ENCODE results near the gene SDK2. TPM values are rescaled to one million over a fixed set of nuclear protein-coding genes. Genes with fewer than 3 reads are reported as not detected.

The SDK2 gene
- total RNA-seq, 3 donors from 2014 or later (not counting 1 experiment from before 2014, with no cell fraction given) = 0.41 to 0.90 (median 0.49) TPM

- whole genome bisulfite sequencing (ENCODE audit: insufficient coverage) = 92% methylated on average over 11 of the region's 11 CpGs
- TF ChIP-seq CTCF (IDR thresholded peaks at IDR 0.05) = no peak
- H3K36me3 ChIP-seq (ENCODE audit: control insufficient read depth, insufficient read depth, low read length) = no peaks in the 10 kb centered on the region
- DNase-seq (no peak), ATAC-seq (no peak)
- no peak overlapping the region for H3K4me3 ChIP-seq (ENCODE audit: low read length)
- H3K27ac ChIP-seq (ENCODE audit: low read length) = no peak overlapping the region
- Mint-ChIP-seq H3K36me3 (no peaks in the 10 kb centered on the region), H3K9me3 (no peaks in the 10 kb centered on the region), H3K27me3 (ENCODE audit: low read depth in 2 of 2) (peaks cover 0 to 7% of the 10 kb centered on the region in 2 donors), H3K4me1 (no peaks in the 10 kb centered on the region), H3K27ac (no peak overlapping the region), H3K4me3 (no peak overlapping the region)
- intact Hi-C loops (cut with micrococcal nuclease) = no loop called here
- no peaks in the 10 kb centered on the region for H3K9me3 ChIP-seq (ENCODE audit: control insufficient read depth, insufficient read depth, low read length)
- H3K4me1 ChIP-seq (ENCODE audit: control insufficient read depth, insufficient read depth, low read length) = no peaks in the 10 kb centered on the region
- H3K27me3 ChIP-seq (ENCODE audit: control insufficient read depth, insufficient read depth, low read length) = no peaks in the 10 kb centered on the region
Measured at GRCh38 chr17:73362697-73363096, 281.5 kb downstream of the SDK2 start.

- H3K4me3 ChIP-seq (ENCODE audit: low read length) = no peak overlapping the region
- no peaks in the 10 kb centered on the region for H3K27me3 ChIP-seq (ENCODE audit: control insufficient read depth, insufficient read depth, low read length)
- no peak for TF ChIP-seq CTCF (IDR thresholded peaks at IDR 0.05)
- Mint-ChIP-seq H3K27ac (no peak overlapping the region), H3K9me3 (no peaks in the 10 kb centered on the region), H3K36me3 (no peaks in the 10 kb centered on the region), H3K4me3 (no peak overlapping the region), H3K27me3 (ENCODE audit: low read depth in 2 of 2) (peaks cover 0 to 7% of the 10 kb centered on the region in 2 donors), H3K4me1 (no peaks in the 10 kb centered on the region)
- WGBS (ENCODE audit: insufficient coverage) = 85% methylated on average over 29 of the region's 29 CpGs
- ATAC-seq = no peak
- intact Hi-C loops (cut with micrococcal nuclease) = no loop called here
- H3K27ac ChIP-seq (ENCODE audit: low read length) = no peak overlapping the region
- DNase-seq = no peak
- H3K9me3 ChIP-seq (ENCODE audit: control insufficient read depth, insufficient read depth, low read length) = no peaks in the 10 kb centered on the region
- H3K36me3 ChIP-seq (ENCODE audit: control insufficient read depth, insufficient read depth, low read length) = no peaks in the 10 kb centered on the region
- H3K4me1 ChIP-seq (ENCODE audit: control insufficient read depth, insufficient read depth, low read length) = no peaks in the 10 kb centered on the region
Measured at GRCh38 chr17:73360961-73361761, 283.1 kb downstream of the SDK2 start.

GRCh38 chr17:73359987-73360410, 284.2 kb downstream of the SDK2 start:
- intact Hi-C loops (cut with micrococcal nuclease) = no loop called here
- Mint-ChIP-seq H3K27me3 (ENCODE audit: low read depth in 2 of 2) (peaks cover 0 to 3% of the 10 kb centered on the region in 2 donors), H3K9me3 (no peaks in the 10 kb centered on the region), H3K4me3 (no peak overlapping the region), H3K36me3 (no peaks in the 10 kb centered on the region), H3K4me1 (no peaks in the 10 kb centered on the region), H3K27ac (no peak overlapping the region)
- ATAC-seq = no peak
- no peaks in the 10 kb centered on the region for H3K36me3 ChIP-seq (ENCODE audit: control insufficient read depth, insufficient read depth, low read length)
- DNase-seq = no peak
- H3K4me3 ChIP-seq (ENCODE audit: low read length) = no peak overlapping the region
- H3K4me1 ChIP-seq (ENCODE audit: control insufficient read depth, insufficient read depth, low read length) = no peaks in the 10 kb centered on the region
- TF ChIP-seq CTCF (IDR thresholded peaks at IDR 0.05) = no peak
- no peaks in the 10 kb centered on the region for H3K9me3 ChIP-seq (ENCODE audit: control insufficient read depth, insufficient read depth, low read length)
- H3K27me3 ChIP-seq (ENCODE audit: control insufficient read depth, insufficient read depth, low read length) = no peaks in the 10 kb centered on the region
- H3K27ac ChIP-seq (ENCODE audit: low read length) = no peak overlapping the region
- WGBS (ENCODE audit: insufficient coverage) = 85% methylated on average over 7 of the region's 7 CpGs

GRCh38 chr17:73359352-73359751, 284.9 kb downstream of the SDK2 start:
- no peaks in the 10 kb centered on the region for H3K27me3 ChIP-seq (ENCODE audit: control insufficient read depth, insufficient read depth, low read length)
- Mint-ChIP-seq H3K36me3 (no peaks in the 10 kb centered on the region), H3K27ac (no peak overlapping the region), H3K4me1 (no peaks in the 10 kb centered on the region), H3K4me3 (no peak overlapping the region), H3K9me3 (no peaks in the 10 kb centered on the region), H3K27me3 (ENCODE audit: low read depth in 2 of 2) (peaks cover 0 to 2% of the 10 kb centered on the region in 2 donors)
- no peaks in the 10 kb centered on the region for H3K36me3 ChIP-seq (ENCODE audit: control insufficient read depth, insufficient read depth, low read length)
- H3K9me3 ChIP-seq (ENCODE audit: control insufficient read depth, insufficient read depth, low read length) = no peaks in the 10 kb centered on the region
- H3K27ac ChIP-seq (ENCODE audit: low read length) = no peak overlapping the region
- DNase-seq (no peak), ATAC-seq (no peak)
- no peak overlapping the region for H3K4me3 ChIP-seq (ENCODE audit: low read length)
- TF ChIP-seq CTCF (IDR thresholded peaks at IDR 0.05) = no peak
- intact Hi-C loops (cut with micrococcal nuclease) = no loop called here
- H3K4me1 ChIP-seq (ENCODE audit: control insufficient read depth, insufficient read depth, low read length) = no peaks in the 10 kb centered on the region
- WGBS (ENCODE audit: insufficient coverage) = 84% methylated on average over 10 of the region's 10 CpGs
